Measurements from ENCODE around the gene SLC38A10. TPM values are rescaled to one million over a fixed set of nuclear protein-coding genes. Genes with fewer than 3 reads are reported as not detected.

Gene SLC38A10
- total and polyA plus RNA-seq, 2 of the 13 experiments (the other 11 are each of a cell fraction or from before 2014, with no cell fraction given), result 23.4 to 55.8 TPM

GRCh38 chr17:81324177-81324850 is 29.2 kb upstream of the SLC38A10 start (continued):
- TF ChIP-seq SIX1 (CRISPR knock-in tag; IDR thresholded peaks at IDR 0.05; ENCODE audit: borderline replicate concordance) (no peak), BRF2 (CRISPR knock-in tag; IDR thresholded peaks at IDR 0.05) (no peak), AKNA (CRISPR knock-in tag; IDR thresholded peaks at IDR 0.05; ENCODE audit: borderline replicate concordance) (no peak), ZNF766 (CRISPR knock-in tag; IDR thresholded peaks at IDR 0.05; ENCODE audit: borderline replicate concordance) (no peak), ZNF503 (CRISPR knock-in tag; IDR thresholded peaks at IDR 0.05) (no peak), ZNF609 (CRISPR knock-in tag; IDR thresholded peaks at IDR 0.05; ENCODE audit: borderline replicate concordance) (no peak), ZNF343 (CRISPR knock-in tag; IDR thresholded peaks at IDR 0.05) (no peak), ZNF720 (CRISPR knock-in tag; IDR thresholded peaks at IDR 0.05) (no peak), LBX2 (CRISPR knock-in tag; IDR thresholded peaks at IDR 0.05; ENCODE audit: borderline replicate concordance) (no peak), SRSF1 (optimal IDR thresholded peaks at IDR 0.05; ENCODE audit: low read depth, low read length) (no peak)

All from HepG2 (cell line).